BE2C (cell line): ENCODE measurements around the gene FXYD2.

Experiments
- DNase-seq: peaks from one replicate; pipeline ENCODE4 v3.0.0-alpha.2; 2020
- H3K27me3 ChIP-seq: fragments of 250-450 bp; sonication (Bioruptor Pico); 2 replicates; pipeline ENCODE4 v1.5.1; 2020; ENCODE audit warnings: mild to moderate bottlenecking
- H3K36me3 ChIP-seq: fragments of 250-450 bp; sonication (Bioruptor Pico); 2 replicates; pipeline ENCODE4 v1.5.1; 2020; ENCODE audit warnings: mild to moderate bottlenecking
- H3K4me1 ChIP-seq: fragments of 250-450 bp; sonication (Bioruptor Pico); 2 replicates; pipeline ENCODE4 v1.5.1; 2020
- H3K4me3 ChIP-seq: 2 replicates; pipeline ENCODE4 v1.5.1; 2011; ENCODE audit warnings: low read depth, low read length
- H3K9me3 ChIP-seq: fragments of 250-450 bp; sonication (Bioruptor Pico); 2 replicates; pipeline ENCODE4 v1.5.1; 2020
- TF ChIP-seq, protein P1 (sequence below): IDR thresholded peaks from 2 replicates; pipeline ENCODE4 v1.5.1; 2012; ENCODE audit warnings: mild to moderate bottlenecking, low read depth, low read length

FXYD2 gene

DNA sequence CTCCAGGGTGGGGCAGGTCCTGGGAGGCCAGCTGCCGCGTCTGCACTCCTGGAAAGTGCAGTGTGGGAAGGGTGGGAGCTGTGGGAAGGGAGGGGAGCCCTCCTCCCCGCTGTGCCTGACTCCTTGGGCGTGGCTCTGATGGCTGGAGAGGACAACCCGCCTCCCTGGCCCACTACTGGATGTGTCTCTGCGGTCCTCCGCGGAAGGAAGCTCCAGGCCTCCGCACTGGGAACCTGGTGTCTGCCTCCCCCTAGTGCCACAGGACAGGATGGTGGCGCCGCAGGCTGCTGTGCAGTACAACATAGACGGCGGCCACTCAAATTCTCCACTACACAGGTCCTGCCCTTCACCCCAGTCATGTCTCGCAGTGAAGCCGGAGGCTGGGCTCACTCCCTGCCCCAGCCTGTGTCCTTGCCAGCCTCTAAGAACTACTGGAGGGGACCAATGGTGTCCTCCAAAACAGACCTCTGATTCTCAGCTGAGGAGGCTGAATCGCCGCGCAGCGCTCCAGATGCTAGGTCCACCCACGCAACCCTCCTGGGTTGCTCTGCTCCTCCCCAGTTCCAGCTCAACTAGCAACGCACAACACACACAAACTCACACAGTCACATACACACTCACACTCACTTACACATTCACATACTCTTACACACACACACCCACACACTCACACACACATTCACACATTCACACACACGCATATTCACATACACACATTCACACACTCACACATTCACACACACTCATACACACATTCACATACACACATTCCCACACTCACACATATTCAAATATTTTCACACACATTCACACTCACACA, 15.1 kb downstream of the FXYD2 start:
- H3K4me1 ChIP-seq: peaks cover 3% of the 10 kb centered on the region
- peak overlapping the region; percentile 35 for H3K4me3 ChIP-seq
- H3K36me3 ChIP-seq: no peaks in the 10 kb centered on the region
- DNase-seq: peak; percentile 92
- H3K9me3 ChIP-seq: no peaks in the 10 kb centered on the region
- TF ChIP-seq, protein P1, sequence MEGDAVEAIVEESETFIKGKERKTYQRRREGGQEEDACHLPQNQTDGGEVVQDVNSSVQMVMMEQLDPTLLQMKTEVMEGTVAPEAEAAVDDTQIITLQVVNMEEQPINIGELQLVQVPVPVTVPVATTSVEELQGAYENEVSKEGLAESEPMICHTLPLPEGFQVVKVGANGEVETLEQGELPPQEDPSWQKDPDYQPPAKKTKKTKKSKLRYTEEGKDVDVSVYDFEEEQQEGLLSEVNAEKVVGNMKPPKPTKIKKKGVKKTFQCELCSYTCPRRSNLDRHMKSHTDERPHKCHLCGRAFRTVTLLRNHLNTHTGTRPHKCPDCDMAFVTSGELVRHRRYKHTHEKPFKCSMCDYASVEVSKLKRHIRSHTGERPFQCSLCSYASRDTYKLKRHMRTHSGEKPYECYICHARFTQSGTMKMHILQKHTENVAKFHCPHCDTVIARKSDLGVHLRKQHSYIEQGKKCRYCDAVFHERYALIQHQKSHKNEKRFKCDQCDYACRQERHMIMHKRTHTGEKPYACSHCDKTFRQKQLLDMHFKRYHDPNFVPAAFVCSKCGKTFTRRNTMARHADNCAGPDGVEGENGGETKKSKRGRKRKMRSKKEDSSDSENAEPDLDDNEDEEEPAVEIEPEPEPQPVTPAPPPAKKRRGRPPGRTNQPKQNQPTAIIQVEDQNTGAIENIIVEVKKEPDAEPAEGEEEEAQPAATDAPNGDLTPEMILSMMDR: peak; percentile 80
- no peaks in the 10 kb centered on the region for H3K27me3 ChIP-seq

DNA sequence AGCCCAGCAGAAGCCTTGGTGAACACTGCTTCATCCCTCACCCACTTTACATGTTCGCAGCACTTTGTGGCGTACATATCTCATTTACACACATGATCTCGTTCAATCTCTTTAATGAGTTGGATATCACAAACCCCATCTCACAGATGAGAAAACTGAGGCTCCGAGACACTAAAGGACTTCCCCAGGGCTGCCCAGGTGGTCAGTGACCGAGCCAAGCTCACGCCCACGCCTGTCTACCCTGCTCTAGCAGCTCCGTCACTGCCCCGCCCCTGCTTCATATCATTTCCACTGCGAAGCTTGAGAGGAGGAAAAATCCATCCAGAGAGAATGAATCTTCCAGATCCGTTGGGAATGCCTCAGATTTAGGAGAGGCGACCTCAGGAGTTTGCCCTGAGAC, 15.8 kb downstream of the FXYD2 start:
- Histone ChIP-seq H3K27me3 (no peaks in the 10 kb centered on the region), H3K4me1 (no peaks in the 10 kb centered on the region; the same call in 1 of the 2 replicates), H3K36me3 (no peaks in the 10 kb centered on the region), H3K9me3 (no peaks in the 10 kb centered on the region), H3K4me3 (no peak overlapping the region)
- TF ChIP-seq, protein P1: no peak
- DNase-seq: no peak

DNA sequence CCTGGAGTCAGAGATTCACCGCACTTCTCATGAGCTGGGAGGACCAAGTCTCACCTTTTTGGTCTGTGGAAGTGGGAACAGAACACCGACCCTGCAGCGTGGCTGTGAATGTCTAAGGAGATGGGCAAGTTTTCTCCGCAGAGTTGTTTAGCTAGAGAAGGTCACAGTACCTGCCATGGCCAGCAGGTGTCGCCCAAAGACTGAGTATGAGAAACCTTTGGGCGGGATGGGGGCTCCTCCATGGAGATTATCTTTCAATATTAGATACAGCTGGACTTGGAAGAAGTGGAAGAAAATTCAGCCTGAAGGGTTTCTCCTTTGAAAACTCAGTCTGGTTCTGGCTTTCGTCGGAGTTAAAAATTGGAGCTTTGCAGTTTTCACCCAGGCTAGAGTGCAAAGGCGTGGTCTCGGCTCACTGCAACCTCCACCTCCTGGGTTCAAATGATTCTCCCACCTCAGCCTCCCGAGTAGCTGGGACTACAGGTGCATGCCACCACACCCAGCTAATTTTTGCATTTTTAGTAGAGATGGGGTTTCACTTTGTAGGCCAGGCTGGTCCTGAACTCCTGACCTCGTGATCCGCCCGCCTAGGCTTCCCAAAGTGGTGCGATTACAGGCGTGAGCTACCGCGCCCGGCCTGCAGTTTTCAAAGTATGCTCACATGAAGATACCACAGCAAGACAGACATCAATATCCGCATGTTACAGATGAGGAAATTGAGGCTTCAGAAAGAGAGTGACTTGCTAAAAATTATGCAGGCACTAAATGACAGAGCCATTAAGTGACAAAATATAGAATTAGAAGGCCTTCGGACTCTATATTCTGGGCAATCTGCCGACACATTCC, 16.8 kb downstream of the FXYD2 start:
- Histone ChIP-seq H3K9me3 (no peaks in the 10 kb centered on the region), H3K36me3 (no peaks in the 10 kb centered on the region), H3K4me3 (no peak overlapping the region), H3K27me3 (no peaks in the 10 kb centered on the region), H3K4me1 (no peaks in the 10 kb centered on the region; the same call in 1 of the 2 replicates)
- TF ChIP-seq, protein P1: peak; percentile 91
- peak; percentile 83 for DNase-seq

DNA sequence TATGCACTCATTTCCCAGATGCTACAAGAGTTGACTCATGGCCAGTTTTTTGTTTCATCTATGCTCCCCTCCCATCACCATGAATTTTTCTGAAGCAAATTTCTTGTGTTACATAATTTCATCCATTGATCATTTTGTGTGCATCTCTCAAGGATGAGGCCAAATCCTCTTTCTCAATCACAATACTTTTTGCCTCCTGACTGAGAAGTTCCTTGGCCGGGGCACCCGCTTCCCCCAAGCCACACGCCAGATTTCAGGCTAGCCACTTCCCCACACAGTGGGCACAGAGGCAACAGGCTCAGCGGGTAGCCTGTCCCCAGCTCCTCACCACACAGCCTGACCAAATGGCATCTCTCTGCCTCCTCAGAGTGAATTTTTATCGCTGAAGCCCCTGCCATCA, 17.7 kb downstream of the FXYD2 start:
- TF ChIP-seq, protein P1: no peak
- H3K4me1 ChIP-seq: no peaks in the 10 kb centered on the region; the same call in 1 of the 2 replicates
- H3K27me3 ChIP-seq: no peaks in the 10 kb centered on the region
- no peaks in the 10 kb centered on the region for H3K9me3 ChIP-seq
- DNase-seq: no peak
- H3K36me3 ChIP-seq: no peaks in the 10 kb centered on the region
- no peak overlapping the region for H3K4me3 ChIP-seq

DNA sequence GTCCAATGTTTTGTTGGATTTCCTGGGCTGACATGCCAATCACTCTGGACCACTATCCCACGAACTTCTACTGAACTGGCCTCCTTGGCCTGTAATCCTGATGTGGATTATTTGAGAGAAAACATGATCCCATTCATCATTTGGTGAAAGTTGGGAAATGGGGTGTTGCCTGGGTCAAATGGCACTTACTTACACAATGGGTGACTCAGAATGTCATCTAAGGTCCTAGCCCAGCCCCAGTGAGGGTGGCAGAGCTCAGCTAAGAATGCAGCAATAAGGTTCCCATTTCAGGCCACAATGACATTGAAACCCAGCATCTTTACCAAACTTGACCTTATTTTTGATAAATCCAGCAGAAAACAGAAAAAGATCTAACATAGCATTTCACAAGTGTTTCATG, 19.5 kb downstream of the FXYD2 start:
- no peak overlapping the region for H3K4me3 ChIP-seq
- DNase-seq: no peak
- no peaks in the 10 kb centered on the region for H3K27me3 ChIP-seq
- H3K9me3 ChIP-seq: no peaks in the 10 kb centered on the region
- TF ChIP-seq, protein P1: no peak
- no peaks in the 10 kb centered on the region; the same call in 1 of the 2 replicates for H3K4me1 ChIP-seq
- no peaks in the 10 kb centered on the region for H3K36me3 ChIP-seq
